GM20000 (cell line): ENCODE results near the gene ABI3.
"Not testable (repeated sequence)": the region's sequence is repeated elsewhere in the genome, so short reads cannot be mapped to it uniquely, and the experiment has no call there.

Source experiments
- DNase-seq: peaks from one replicate; pipeline ENCODE4 v3.0.0; 2012; ENCODE audit warnings: low spot score
- CTCF ChIP-seq: IDR thresholded peaks from 2 replicates; pipeline ENCODE4 v1.5.1; 2012; ENCODE audit warnings: mild to moderate bottlenecking, control low read depth; ENCODE audit errors: extremely low read depth, missing control alignments

Gene ABI3

DNA sequence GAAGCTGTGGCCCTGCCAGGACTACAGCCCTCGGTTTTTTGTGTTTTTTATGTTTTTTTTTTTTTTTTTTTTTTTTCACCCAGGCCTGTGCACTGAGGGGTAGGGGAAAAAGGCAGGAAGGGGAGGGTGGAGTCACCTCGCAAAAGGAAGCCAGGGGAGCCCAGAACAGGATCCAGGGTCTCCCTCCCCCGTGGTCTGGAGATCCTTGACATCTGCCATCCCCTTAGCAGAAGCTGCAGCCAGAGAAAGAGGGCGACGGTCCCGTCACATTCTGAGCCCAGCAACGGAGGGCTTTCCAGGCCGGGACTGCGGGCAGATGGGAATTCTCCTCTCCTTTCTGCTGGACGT is 49.1 kb downstream of the ABI3 start:
- DNase-seq: no peak
- TF ChIP-seq CTCF: no peak

GRCh38 chr17:49260011-49260816 is 49.7 kb downstream of the ABI3 start:
- TF ChIP-seq CTCF: no peak
- DNase-seq: peak; percentile 80

GRCh38 chr17:49260817-49261291 is 50.3 kb downstream of the ABI3 start:
- no peak for TF ChIP-seq CTCF
- no peak for DNase-seq

DNA sequence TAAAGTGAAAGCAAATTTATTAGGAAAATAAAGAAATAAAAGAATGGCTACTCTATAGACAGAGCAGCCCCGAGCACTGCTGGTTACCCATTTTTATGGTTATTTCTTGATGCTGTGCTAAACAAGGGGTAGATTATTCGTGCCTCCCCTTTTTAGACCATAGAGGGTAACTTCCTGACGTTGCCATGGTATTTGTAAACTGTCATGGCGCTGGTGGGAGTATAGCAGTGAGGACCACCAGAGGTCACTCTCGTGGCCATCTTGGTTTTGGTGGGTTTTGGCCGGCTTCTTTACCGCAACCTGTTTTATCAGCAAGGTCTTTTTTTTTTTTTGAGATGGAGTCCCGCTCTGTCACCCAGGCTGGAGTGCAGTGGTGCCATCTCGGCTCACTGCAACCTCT is 51.0 kb downstream of the ABI3 start:
- not testable (repeated sequence) for DNase-seq

GRCh38 chr17:49266233-49266632 is 55.7 kb downstream of the ABI3 start:
- DNase-seq: no peak
- no peak for TF ChIP-seq CTCF

DNA sequence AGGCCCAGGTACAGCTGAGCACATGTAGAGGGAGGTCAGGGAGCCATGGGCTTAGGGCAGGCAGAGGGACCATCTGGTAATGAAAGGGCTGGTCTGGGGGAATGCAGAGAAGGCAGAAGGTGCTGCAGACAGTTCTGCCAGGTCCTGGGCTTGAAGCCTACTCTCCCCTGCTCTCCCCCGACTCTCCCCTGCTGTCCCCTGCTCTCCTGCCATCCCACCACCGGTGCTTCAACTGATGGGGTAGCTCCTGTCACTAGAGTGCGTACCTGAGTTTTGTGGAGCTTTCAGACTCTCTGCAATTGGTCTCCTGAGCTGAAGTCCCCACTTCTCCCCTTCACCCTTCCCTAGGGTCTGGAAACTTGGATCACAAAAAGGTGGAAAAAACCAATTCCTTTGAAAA is 57.4 kb downstream of the ABI3 start:
- no peak for TF ChIP-seq CTCF
- no peak for DNase-seq

- no peak for TF ChIP-seq CTCF
- no peak for DNase-seq
Observed at GRCh38 chr17:49269356-49269755, 58.8 kb downstream of the ABI3 start.
